ENCODE results near the gene AMACR. TPM values are rescaled to one million over a fixed set of nuclear protein-coding genes. Genes with fewer than 3 reads are reported as not detected.

Gene AMACR
- total RNA-seq, 1 experiment from 2014 or later: 12.3 TPM

DNA sequence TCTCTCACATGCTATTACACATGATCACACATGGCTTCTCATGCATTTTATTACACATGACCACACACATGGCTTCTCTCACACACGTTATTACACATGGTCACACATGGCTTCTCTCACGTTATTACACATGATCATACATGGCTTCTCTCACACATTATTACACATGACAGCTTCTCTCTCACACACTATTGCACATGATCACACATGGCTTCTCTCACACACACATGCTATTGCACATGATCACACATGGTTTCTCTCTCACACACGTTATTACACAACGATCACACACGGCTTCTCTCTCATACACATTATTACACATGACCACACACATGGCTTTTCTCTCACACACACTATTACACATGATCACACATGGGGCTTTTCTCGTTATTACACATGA lies 22.4 kb downstream of the AMACR start:
- POLR2A ChIA-PET (ENCODE audit: unreplicated experiment): no interaction called here
- no peaks in the 10 kb centered on the region for H3K27me3 ChIP-seq (ENCODE audit: low read length)
- no peaks in the 10 kb centered on the region for H4K20me1 ChIP-seq (ENCODE audit: low read length)
- no TSS peak for BruUV-seq (replicated peaks)
- H3K79me2 ChIP-seq (ENCODE audit: low read length): no peaks in the 10 kb centered on the region
- H3K4me1 ChIP-seq (ENCODE audit: insufficient read depth, low read length): no peaks in the 10 kb centered on the region
- H3K9ac ChIP-seq (ENCODE audit: low read length): no peak overlapping the region
- no peaks in the 10 kb centered on the region for H3F3A ChIP-seq (ENCODE audit: low read length, unreplicated experiment)
- CTCF ChIA-PET: no interaction called here
- ATAC-seq (no peak), DNase-seq (no peak)
- intact Hi-C loops (cut with micrococcal nuclease): no loop called here
- H3K27ac ChIP-seq (ENCODE audit: low read length): no peak overlapping the region
- peaks cover 18% of the 10 kb centered on the region for H3K36me3 ChIP-seq (ENCODE audit: low read depth, low read length)
- no peak overlapping the region for H3K4me3 ChIP-seq (ENCODE audit: low read length)
- no peaks in the 10 kb centered on the region for H3K9me3 ChIP-seq (ENCODE audit: low read length)
- H2AFZ ChIP-seq (ENCODE audit: low read length): no peak overlapping the region
- TF ChIP-seq, protein P1, sequence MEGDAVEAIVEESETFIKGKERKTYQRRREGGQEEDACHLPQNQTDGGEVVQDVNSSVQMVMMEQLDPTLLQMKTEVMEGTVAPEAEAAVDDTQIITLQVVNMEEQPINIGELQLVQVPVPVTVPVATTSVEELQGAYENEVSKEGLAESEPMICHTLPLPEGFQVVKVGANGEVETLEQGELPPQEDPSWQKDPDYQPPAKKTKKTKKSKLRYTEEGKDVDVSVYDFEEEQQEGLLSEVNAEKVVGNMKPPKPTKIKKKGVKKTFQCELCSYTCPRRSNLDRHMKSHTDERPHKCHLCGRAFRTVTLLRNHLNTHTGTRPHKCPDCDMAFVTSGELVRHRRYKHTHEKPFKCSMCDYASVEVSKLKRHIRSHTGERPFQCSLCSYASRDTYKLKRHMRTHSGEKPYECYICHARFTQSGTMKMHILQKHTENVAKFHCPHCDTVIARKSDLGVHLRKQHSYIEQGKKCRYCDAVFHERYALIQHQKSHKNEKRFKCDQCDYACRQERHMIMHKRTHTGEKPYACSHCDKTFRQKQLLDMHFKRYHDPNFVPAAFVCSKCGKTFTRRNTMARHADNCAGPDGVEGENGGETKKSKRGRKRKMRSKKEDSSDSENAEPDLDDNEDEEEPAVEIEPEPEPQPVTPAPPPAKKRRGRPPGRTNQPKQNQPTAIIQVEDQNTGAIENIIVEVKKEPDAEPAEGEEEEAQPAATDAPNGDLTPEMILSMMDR (conservative IDR thresholded peaks at IDR 0.05; ENCODE audit: low read depth, low read length): no peak
- no peak for TF ChIP-seq EZH2phosphoT487 (IDR thresholded peaks at IDR 0.05; ENCODE audit: borderline replicate concordance, low read length)
- no peak for TF ChIP-seq EZH2 (IDR thresholded peaks at IDR 0.05; ENCODE audit: low read length, unreplicated experiment)
- H3K4me2 ChIP-seq (ENCODE audit: low read length): no peak overlapping the region
- no peaks in the 10 kb centered on the region for H3K9me2 ChIP-seq (replicated peaks; ENCODE audit: low read length)

DNA sequence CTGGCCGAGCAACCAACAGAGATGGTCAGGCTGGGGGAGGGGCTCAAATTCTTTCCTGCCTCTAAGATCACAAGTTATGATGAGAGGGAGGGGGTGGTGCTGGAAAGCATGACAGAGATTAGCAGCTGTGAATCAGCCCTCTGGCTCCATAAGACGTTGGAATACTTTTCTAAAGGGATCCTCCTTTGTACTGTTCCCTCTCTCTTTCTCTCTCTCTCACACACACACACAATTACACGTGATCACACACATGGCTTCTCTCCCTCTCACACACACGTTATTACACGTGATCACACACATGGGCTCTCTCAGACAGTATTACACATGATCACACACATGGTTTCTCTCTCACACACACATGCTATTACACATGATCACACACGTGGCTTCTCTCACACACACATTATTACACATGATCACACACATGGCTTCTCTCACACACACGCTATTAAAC lies 23.2 kb downstream of the AMACR start, which contains the start of gene SLC45A2:
Gene SLC45A2 (minus strand): TSS at position 23 of the 454 bp plus-strand sequence. CDS start 110 bp downstream, outside the sequence.
- Histone ChIP-seq H3K27me3 (ENCODE audit: low read length) (no peaks in the 10 kb centered on the region), H3K79me2 (ENCODE audit: low read length) (no peaks in the 10 kb centered on the region), H3F3A (ENCODE audit: low read length, unreplicated experiment) (no peaks in the 10 kb centered on the region), H3K4me1 (ENCODE audit: insufficient read depth, low read length) (no peaks in the 10 kb centered on the region), H3K4me3 (ENCODE audit: low read length) (no peak within 1 kb of the TSS), H3K9ac (ENCODE audit: low read length) (no peak within 1 kb of the TSS), H3K9me3 (ENCODE audit: low read length) (no peaks in the 10 kb centered on the region), H3K4me2 (ENCODE audit: low read length) (no peak within 1 kb of the TSS), H3K36me3 (ENCODE audit: low read depth, low read length) (peaks cover 18% of the 10 kb centered on the region), H4K20me1 (ENCODE audit: low read length) (no peaks in the 10 kb centered on the region), H2AFZ (ENCODE audit: low read length) (no peak within 1 kb of the TSS), H3K27ac (ENCODE audit: low read length) (no peak within 1 kb of the TSS), H3K9me2 (replicated peaks; ENCODE audit: low read length) (no peaks in the 10 kb centered on the region)
- DNase-seq (no peak), ATAC-seq (no peak)
- ChIA-PET POLR2A (ENCODE audit: unreplicated experiment) (no interaction called here), CTCF (no interaction called here)
- intact Hi-C loops (cut with micrococcal nuclease): no loop called here
- no TSS peak for BruUV-seq (replicated peaks)
- TF ChIP-seq EZH2 (IDR thresholded peaks at IDR 0.05; ENCODE audit: low read length, unreplicated experiment) (no peak), EZH2phosphoT487 (IDR thresholded peaks at IDR 0.05; ENCODE audit: borderline replicate concordance, low read length) (no peak)
- TF ChIP-seq, protein P1 (conservative IDR thresholded peaks at IDR 0.05; ENCODE audit: low read depth, low read length): no peak

DNA sequence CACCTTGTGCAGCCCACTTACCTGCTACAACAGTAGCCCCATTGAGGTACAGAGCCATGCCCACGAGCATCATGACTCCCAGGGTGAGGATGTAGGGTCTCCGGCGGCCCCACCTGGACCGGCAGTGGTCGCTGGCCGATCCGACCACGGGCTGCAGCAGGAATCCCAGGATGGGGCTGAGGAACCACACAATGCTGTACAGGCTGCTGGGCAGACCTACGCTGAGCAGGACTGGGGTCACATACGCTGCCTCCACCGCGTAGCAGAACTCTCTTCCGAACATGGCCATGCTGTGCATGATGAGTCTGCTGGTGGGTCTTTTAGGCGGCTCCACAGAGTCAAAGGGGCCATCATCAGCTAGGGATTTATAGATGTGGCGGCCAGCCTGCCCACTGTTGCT lies 23.7 kb downstream of the AMACR start:
- no peak for ATAC-seq
- Histone ChIP-seq H3K4me1 (ENCODE audit: insufficient read depth, low read length) (no peaks in the 10 kb centered on the region), H3K9me2 (replicated peaks; ENCODE audit: low read length) (no peaks in the 10 kb centered on the region), H3K27ac (ENCODE audit: low read length) (no peak overlapping the region), H3K4me3 (ENCODE audit: low read length) (no peak overlapping the region), H3K4me2 (ENCODE audit: low read length) (no peak overlapping the region), H3K9me3 (ENCODE audit: low read length) (no peaks in the 10 kb centered on the region), H3F3A (ENCODE audit: low read length, unreplicated experiment) (no peaks in the 10 kb centered on the region), H3K27me3 (ENCODE audit: low read length) (no peaks in the 10 kb centered on the region), H2AFZ (ENCODE audit: low read length) (no peak overlapping the region), H3K79me2 (ENCODE audit: low read length) (no peaks in the 10 kb centered on the region), H3K36me3 (ENCODE audit: low read depth, low read length) (peaks cover 18% of the 10 kb centered on the region), H3K9ac (ENCODE audit: low read length) (no peak overlapping the region), H4K20me1 (ENCODE audit: low read length) (no peaks in the 10 kb centered on the region)
- intact Hi-C loops (cut with micrococcal nuclease): no loop called here
- TF ChIP-seq EZH2 (IDR thresholded peaks at IDR 0.05; ENCODE audit: low read length, unreplicated experiment): no peak
- no peak for TF ChIP-seq EZH2phosphoT487 (IDR thresholded peaks at IDR 0.05; ENCODE audit: borderline replicate concordance, low read length)
- TF ChIP-seq, protein P1 (conservative IDR thresholded peaks at IDR 0.05; ENCODE audit: low read depth, low read length): no peak
- CTCF ChIA-PET: no interaction called here
- POLR2A ChIA-PET (ENCODE audit: unreplicated experiment): no interaction called here
- no TSS peak for BruUV-seq (replicated peaks)
- no peak for DNase-seq

Data from PC-3 (cell line).